NCI-H446 treated with DMSO at 0.1 percent for 48 hours (cell line): ENCODE data around the gene KIF3A.

Experiments
- DNase-seq: peaks from one replicate; lab custom pipeline; 2025; lab: John Stamatoyannopoulos, UW

Gene KIF3A

GRCh38 chr5:132677682-132678400, 59.5 kb downstream of the KIF3A start:
- DNase-seq: no peak

- DNase-seq: no peak
Measured at GRCh38 chr5:132677191-132677590, 60.2 kb downstream of the KIF3A start.

- no peak for DNase-seq
Measured at GRCh38 chr5:132675936-132676689, 61.2 kb downstream of the KIF3A start.

- no peak for DNase-seq
Measured at GRCh38 chr5:132674671-132675506, 62.5 kb downstream of the KIF3A start.

- no peak for DNase-seq
Measured at GRCh38 chr5:132673939-132674630, 63.3 kb downstream of the KIF3A start, which contains the start of gene IL4. Gene IL4, plus strand, starts transcription at chr5:132673989. Its CDS starts 62 bp downstream, at chr5:132674051.

- no peak for DNase-seq
Measured at GRCh38 chr5:132673488-132673887, 63.9 kb downstream of the KIF3A start.

- no peak for DNase-seq
Measured at GRCh38 chr5:132671000-132671399, 66.3 kb downstream of the KIF3A start.

- no peak for DNase-seq
Measured at GRCh38 chr5:132669966-132670882, 67.1 kb downstream of the KIF3A start.

- DNase-seq: no peak
Measured at GRCh38 chr5:132669455-132669820, 67.9 kb downstream of the KIF3A start.

- no peak for DNase-seq
Measured at GRCh38 chr5:132668706-132669454, 68.5 kb downstream of the KIF3A start.

GRCh38 chr5:132667761-132668705, 69.3 kb downstream of the KIF3A start:
- DNase-seq: no peak

- no peak for DNase-seq
Measured at GRCh38 chr5:132667309-132667708, 70.0 kb downstream of the KIF3A start.

GRCh38 chr5:132666310-132667123, 70.8 kb downstream of the KIF3A start:
- no peak for DNase-seq

- no peak for DNase-seq
Measured at GRCh38 chr5:132665574-132666080, 71.7 kb downstream of the KIF3A start.

GRCh38 chr5:132664696-132665209, 72.6 kb downstream of the KIF3A start:
- no peak for DNase-seq

GRCh38 chr5:132663771-132664695, 73.3 kb downstream of the KIF3A start:
- no peak for DNase-seq
